Measurements from ENCODE around the gene ACTL6B.

Gene ACTL6B

GRCh38 chr7:100599911-100600729, 56.1 kb downstream of the ACTL6B start:
- DNase-seq = no peak

DNA sequence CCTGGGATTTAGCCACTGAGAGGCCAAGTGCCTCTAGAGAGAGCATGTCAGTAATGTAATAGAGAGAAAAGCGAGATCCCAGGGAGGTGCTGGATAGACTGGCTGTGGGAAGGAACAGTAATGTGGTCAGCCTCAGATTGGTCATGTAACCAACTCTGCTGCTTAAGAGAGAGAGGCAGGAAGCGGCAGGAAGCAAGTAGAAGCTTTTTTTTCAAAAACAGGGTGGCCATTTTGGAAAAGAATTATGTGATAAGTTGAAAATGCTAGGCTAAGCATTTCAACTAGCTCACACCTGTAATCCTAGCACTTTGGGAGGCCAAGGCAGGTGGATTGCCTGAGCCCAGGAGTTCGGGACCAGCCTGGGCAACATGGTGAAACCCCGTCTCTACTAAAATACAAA, 57.8 kb downstream of the ACTL6B start:
- no peak for DNase-seq

GRCh38 chr7:100595188-100595587, 61.1 kb downstream of the ACTL6B start:
- DNase-seq = no peak
